NCI-H146 treated with DMSO at 0.1 percent for 48 hours (cell line): ENCODE results near the gene PKD1.

ENCODE experiments used
- DNase-seq: peaks from one replicate; lab custom pipeline; 2025; ENCODE audit not compliant: unreplicated experiment; lab: John Stamatoyannopoulos, UW

Gene PKD1

GRCh38 chr16:2170587-2171435 lies 35.1 kb upstream of the PKD1 start:
- DNase-seq = no peak

DNA sequence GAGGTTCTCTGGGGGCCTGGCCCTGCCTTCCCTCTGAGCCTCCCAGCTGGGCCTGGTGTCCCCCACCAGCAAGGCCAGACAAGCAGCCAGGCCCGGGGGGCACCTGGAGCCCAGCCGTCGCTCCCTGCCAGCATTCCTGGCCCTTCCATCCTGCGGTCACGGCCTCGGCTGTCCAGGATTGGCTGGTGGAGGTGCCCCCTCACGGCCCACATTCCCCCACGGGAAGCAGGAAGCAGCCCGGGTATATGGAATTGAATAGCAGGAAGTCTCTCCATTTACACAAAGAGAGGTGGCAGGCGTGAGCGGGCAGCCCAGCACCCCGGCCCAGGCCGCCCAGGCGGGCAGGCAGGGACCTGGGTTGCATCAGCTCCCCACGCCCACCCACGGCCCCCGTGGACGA lies 34.4 kb upstream of the PKD1 start:
- DNase-seq = no peak

DNA sequence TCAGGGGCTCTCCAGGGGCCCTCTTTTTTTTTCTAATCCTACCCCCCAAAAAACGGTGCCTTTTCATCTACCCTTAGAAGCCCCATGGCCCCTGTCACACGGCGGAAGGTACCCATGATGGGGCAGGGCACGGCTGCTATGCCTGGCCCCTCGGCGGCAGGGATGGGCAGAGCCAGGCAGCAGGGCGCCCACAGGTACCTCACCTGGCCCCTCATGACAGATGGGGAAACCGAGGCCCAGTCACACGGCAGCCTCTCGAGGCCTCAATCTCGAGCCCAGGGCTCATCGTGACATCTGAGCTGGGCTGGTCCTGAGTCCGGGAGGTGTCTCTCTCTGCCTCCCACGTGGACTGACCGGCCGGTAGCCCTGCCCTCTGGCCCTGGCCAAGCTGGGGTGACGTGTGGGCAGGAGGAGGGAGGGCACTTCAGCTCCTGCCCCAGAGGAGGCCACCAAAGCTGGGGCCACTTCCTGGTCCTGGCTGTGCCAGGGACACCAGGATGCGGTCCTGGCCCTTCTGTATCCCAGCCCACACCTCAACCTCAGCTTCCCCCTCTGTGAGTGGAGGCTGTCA lies 31.5 kb upstream of the PKD1 start:
- DNase-seq = no peak

- DNase-seq = no peak
Observed at GRCh38 chr16:2166263-2167067, 30.8 kb upstream of the PKD1 start.

GRCh38 chr16:2165861-2166260 lies 30.2 kb upstream of the PKD1 start:
- no peak for DNase-seq

DNA sequence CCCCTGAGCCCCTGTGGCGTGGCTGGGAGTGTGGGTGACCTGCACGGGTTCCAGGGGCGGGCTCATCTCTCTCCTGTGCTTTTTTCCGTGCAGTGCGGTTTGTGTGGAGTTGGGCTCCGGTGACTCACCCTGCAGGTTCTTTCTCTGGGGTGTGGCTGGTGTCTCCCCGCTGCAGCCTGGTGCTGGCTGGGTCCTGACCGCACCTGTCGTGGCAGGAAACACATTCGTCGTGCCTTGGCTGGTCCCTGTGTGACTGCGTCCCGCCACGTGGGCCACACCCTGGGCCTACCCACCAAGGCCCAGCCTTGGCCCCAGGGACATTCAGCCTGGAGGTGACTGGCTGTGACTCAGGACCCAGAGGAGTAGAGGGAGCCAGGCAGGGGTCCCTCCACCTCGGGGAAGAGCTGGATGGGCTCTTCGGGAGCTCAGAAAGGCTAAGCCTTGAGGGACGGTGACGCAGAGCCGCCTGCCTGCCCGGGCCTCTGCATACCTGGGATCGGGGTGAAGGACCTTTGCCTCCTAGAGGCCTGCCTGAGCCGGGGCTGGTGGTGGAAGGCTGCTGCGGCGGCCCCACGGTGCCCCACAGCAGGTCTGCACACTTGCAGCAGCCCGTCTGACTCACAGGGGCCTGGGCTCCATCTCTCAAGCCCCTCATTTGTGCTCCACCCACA lies 27.6 kb upstream of the PKD1 start:
- DNase-seq = no peak

DNA sequence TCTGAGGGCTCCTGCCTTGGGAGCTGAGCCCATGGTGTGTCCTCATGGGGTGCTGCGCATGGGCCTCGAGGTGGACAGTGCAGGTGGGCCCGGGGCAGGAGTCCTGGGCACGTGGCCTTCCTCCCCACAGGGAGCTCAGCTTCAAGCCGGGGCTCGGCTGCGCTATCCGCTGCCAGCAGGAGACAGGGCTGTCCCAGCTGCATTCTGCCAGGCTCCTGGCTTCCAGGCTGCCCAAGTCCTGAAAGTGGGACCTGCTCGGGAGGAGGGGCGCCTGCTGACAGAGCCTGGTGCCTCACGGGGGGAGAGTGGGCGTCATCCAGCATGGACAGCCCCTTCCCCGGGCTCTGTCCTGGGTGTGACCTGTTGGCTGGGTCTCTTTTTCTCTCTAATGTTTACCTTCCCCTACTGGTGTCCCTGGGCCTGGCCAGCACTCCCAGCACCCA lies 27.0 kb upstream of the PKD1 start:
- DNase-seq = no peak

GRCh38 chr16:2161911-2162310 lies 26.2 kb upstream of the PKD1 start:
- DNase-seq = no peak

GRCh38 chr16:2160915-2161551 lies 25.3 kb upstream of the PKD1 start:
- no peak for DNase-seq

DNA sequence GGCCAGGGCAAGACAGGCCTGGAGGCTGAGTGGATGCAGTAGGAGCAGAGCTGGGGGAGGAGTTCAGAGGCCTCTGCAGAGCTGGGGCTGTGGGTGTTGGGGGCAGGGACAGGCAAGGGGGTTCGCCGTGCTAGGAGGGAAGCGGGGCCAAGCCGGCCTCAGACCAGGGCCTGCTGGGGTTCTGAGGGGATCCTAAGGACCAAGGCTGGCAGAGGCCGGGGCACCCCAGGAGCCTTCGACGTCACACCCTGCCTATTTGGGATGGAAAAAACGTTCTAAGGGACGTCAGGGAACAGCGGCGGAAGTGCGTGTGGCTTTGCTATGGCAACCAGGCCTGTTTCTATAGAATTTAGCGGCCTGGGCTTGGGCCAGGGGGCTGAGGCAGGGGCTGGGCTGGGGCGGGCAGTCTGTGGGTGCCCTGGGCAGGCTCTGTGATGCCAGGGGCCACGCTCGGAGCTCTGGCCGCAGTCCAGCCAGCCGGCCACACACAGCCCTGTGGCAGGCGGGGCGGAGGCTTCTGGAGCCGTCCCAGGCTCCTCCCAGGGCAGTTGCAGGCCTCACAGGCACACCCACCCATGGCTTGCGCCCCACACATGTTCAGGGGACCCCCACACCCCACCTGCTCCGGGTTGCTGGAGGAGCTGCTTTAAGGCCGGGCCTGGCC lies 23.6 kb upstream of the PKD1 start:
- DNase-seq = no peak

DNA sequence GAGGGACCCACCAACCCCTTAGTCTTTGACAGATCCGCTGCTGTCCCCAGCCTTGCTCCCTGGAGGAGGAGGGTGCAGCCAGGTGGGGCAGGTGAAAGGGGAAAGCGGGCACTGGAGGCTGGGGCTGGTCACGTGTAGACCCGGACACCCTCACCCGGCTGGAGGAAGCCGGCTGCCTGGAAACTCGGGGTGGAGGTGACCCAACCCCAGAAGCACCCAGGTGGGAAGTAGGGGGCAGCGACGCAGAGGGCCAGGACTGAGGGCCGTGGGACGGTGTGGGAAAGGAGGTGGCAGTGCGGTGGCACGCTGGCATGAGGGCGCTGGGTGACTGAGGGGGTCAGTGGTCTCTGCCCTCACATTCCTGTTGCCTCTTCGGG lies 22.6 kb upstream of the PKD1 start:
- no peak for DNase-seq

DNA sequence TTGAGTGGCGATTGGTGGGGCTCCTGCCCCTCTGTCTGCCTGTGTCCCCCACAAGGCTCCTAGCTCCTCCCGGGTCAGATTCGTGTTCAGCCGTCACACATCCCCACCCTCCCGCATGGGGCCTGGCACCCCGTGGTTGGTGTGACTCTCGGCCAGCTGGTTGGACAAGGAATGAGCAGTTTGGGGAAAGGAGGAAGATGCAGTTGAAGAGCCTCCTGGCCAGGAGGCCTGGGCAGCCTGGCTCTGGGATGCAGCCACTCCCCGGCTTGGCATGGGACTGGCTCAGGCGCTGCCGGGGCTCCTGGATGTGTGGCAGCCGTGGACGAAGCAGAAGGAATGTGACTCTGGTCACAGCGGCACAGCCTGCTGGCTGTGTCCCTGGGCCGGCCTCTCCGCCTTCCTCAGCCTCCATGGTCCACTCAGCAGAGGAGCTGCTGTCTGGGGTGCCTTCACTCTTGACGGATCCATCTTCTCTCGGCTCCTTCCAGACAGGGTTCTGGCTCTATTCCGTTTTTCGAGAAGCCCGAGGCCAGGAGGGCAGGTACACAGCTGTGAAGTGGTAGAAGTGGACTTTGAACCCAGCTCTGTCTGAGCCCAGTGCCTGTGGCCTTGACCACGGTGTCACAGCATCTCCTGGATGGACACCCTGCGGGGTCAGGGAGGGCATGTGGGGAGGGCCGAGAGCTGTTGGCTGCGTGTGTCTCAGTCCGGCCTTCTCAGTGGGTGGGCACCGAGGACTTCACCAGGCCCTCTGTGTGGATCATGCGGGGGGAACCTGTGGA lies 22.0 kb upstream of the PKD1 start:
- no peak for DNase-seq

- DNase-seq = no peak
Observed at GRCh38 chr16:2156849-2157224, 21.1 kb upstream of the PKD1 start.

DNA sequence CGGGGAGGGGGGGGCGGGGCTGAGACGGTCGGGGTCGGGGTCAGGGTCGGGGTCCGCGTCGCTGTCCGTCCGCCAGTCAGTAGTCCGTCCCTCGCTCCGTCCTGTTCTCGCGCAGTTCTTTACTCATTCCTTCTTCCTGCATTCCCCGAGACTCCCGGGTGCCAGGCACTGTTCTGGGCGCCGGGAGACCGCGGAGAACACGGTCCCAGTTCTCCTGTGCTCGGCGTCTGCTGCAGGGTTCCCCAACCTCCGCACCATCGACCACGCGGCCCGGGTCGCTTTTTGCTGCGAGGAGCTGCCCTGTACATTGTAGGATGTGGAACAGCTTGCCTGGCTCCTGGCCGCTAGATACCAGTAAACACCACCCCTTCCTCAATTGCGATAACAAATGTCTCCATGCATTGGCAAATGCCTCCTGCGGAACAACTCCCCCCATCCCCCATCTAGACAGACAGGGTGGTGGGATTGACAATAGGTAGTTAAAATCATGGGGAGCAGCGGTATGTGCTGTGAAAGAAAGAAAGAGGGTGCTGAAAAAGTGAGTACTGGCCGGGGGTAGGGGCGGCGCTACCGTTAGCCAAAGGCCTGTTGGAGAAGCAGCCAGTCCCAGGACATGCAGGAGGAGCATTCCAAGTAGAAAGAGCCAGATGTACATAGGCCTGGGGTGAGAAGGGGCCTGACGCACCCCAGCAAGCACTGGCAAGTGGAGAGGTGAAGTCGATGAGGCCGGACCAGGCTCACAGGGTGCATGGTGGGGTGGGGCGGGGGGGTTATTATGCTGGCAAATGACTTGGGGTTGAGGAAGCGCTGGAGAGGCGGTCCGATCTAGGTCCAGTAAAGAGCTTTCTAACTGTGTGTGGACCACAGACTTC lies 20.5 kb upstream of the PKD1 start:
- DNase-seq = peak; percentile 14

GRCh38 chr16:2155091-2155950 lies 19.6 kb upstream of the PKD1 start, which contains the start of gene TRAF7:
Gene TRAF7 (plus strand): TSS chr16:2155782. CDS start chr16:2163921, 8,139 bp downstream.
- DNase-seq = peak; percentile 100

DNA sequence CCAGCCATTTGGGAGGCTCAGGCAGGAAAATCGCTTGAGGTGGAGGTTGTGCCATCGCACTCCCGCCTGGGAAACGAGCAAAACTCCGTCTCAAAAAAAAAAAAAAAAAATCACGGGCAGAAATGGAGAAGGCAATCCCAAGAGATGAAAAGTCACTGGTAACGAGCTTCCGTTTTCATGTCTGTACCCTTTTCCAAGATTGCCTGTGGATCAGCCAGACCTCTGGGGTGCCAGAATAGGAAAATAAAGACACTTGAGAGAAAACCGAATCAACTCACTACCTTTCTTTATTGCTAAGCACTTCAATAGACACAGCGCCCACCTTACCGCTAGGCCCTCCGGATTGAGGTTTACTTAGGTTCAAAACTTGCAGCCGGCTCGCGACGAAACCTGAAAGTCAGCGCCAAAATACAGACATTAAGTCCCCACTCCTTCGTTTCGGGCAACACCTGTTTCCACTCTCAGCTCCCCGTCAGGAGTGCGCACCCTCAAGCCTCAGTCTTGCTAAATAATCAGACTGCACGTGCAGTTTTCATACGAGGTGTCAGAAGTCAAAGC lies 18.9 kb upstream of the PKD1 start:
- no peak for DNase-seq
